Keratinocyte (primary cell): ENCODE results near the gene ATP8A1.

Experiments
- EZH2 ChIP-seq: IDR thresholded peaks from one replicate; pipeline ENCODE4 v1.6.1; 2012; ENCODE audit warnings: inconsistent platforms, mild to moderate bottlenecking, low read length, moderate library complexity
- TF ChIP-seq, protein P1 (sequence below), 3 experiments: IDR thresholded peaks in 1 of 3; conservative IDR thresholded peaks in 1 of 3; optimal IDR thresholded peaks in 1 of 3; 2 replicates in 2 of 3; 3 replicates in 1 of 3; pipeline versions ENCODE3 to v1.5.1; 2011; ENCODE audit warnings: low read length in 3 of 3, mild to moderate bottlenecking in 3 of 3, moderate library complexity in 2 of 3, control low read depth in 1 of 3, inconsistent platforms in 1 of 3; ENCODE audit not compliant: insufficient read depth in 2 of 3; ENCODE audit errors: extremely low read depth in 1 of 3

DNA sequence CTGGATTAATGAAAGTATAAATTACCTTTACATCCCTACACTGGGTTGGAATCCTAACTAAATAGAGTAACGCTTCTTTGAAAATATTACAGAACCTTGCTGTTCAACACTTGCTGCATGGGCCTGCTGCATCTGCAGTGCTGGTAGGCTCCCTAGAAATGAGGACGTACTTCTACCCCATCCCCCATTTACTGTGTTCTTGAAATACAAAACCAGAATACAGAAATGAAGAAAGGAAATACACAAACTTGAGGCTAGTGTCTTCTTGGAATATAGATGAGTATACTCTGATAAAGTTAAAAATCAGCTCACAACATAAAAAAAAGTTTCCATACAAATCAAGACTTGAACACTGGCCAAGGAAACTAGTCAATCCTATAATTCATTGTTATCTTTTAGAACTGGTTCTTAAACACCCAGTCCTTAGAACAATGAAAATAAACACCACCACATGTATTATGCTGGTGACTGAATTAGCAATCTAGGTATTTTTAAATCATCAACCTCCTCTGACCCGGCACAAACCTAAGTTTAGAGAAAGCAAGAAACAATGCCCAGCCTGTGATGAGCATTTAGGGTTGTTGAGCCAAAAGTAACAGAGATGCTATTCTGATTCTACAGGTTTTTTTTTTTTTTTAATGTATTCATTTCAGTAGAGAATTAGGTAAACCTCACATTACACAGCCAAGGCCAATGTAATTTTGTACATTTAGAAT, 49.7 kb downstream of the ATP8A1 start:
- TF ChIP-seq, protein P1, sequence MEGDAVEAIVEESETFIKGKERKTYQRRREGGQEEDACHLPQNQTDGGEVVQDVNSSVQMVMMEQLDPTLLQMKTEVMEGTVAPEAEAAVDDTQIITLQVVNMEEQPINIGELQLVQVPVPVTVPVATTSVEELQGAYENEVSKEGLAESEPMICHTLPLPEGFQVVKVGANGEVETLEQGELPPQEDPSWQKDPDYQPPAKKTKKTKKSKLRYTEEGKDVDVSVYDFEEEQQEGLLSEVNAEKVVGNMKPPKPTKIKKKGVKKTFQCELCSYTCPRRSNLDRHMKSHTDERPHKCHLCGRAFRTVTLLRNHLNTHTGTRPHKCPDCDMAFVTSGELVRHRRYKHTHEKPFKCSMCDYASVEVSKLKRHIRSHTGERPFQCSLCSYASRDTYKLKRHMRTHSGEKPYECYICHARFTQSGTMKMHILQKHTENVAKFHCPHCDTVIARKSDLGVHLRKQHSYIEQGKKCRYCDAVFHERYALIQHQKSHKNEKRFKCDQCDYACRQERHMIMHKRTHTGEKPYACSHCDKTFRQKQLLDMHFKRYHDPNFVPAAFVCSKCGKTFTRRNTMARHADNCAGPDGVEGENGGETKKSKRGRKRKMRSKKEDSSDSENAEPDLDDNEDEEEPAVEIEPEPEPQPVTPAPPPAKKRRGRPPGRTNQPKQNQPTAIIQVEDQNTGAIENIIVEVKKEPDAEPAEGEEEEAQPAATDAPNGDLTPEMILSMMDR (optimal IDR thresholded peaks at IDR 0.05 in 1 of 3, IDR thresholded peaks at IDR 0.05 in 1 of 3, conservative IDR thresholded peaks at IDR 0.05 in 1 of 3; ENCODE audit: extremely low read depth in 1 of 3, insufficient read depth in 2 of 3, low read length in 3 of 3) = no peak
- no peak for TF ChIP-seq EZH2
